Pancreas (tissue), 10 donors: ENCODE data around the gene BCAN. TPM values are rescaled to one million over a fixed set of nuclear protein-coding genes. Genes with fewer than 3 reads are reported as not detected.

Experiments used
- ATAC-seq, 4 donors: fragments of 200-7000 bp; cut with Tn5 transposase; one replicate each; pipeline versions ENCODE4 v1.8.0 to v1.9.1; 2020; ENCODE audit warnings: mild to moderate bottlenecking in 4 of 4, moderate library complexity in 4 of 4
- DNase-seq, 6 donors: peaks; one replicate each; pipeline ENCODE4 v3.0.0-alpha.2; 2020
- FAIRE-seq: peaks from 2 replicates; lab custom pipeline; 2012; peaks lifted over from hg19 to GRCh38; lab: Jason Lieb, UNC
- H3K27ac ChIP-seq, 4 donors: fragments of 200-600 bp; sonication (generic); 1 replicate in 3 of 4; 2 replicates in 1 of 4; pipeline versions ENCODE4 v1.5.0 to v1.8.0; 2020
- H3K27me3 ChIP-seq, 4 donors: fragments of 200-600 bp; one replicate each; pipeline ENCODE4 v1.8.0; 2021
- H3K36me3 ChIP-seq, 3 donors: fragments of 200-600 bp; sonication (generic) in 1 of 3; one replicate each; pipeline versions ENCODE4 v1.5.0 to v1.8.0; 2020 to 2021
- H3K4me1 ChIP-seq, 3 donors: fragments of 200-600 bp; one replicate each; pipeline ENCODE4 v1.8.0; 2021
- H3K4me3 ChIP-seq, 4 donors: fragments of 200-600 bp; sonication (generic) in 2 of 4; one replicate each; pipeline versions ENCODE4 v1.5.0 to v1.8.0; 2020 to 2021
- H3K9me3 ChIP-seq, 4 donors: fragments of 200-600 bp; one replicate each; pipeline ENCODE4 v1.8.0; 2021
- CTCF ChIP-seq, 4 donors: fragments of 200-600 bp; sonication (generic) in 3 of 4; IDR thresholded peaks; one replicate each; pipeline versions ENCODE4 v1.5.0 to v1.8.0; 2021; ENCODE audit warnings: antibody characterized with exemption in 4 of 4
- WGBS, 2 donors: extraction: QIAGEN DNeasy Blood & Tissue Kit; methylation state at CpG; one replicate each; pipeline ENCODE4 v1.1.7; 2013; 5-methylcytosine and 5-hydroxymethylcytosine counted together
- intact Hi-C, 3 donors: fragments of 100-400 bp; cut with DNase I; formaldehyde crosslinking; loops; one replicate each; pipeline versions ENCODE4 v1.11.1 to v1.14.2; 2022
- polyA plus RNA-seq, 2 donors: library from polyadenylated mRNA; stranded (reverse); fragments of 200-250 nt; gene quantifications; one replicate each; pipeline ENCODE4 v1.2.3, GENCODE V29; 2013
- total RNA-seq, 6 donors: library from RNA; stranded (reverse); fragmentation: NEBNext Ultra II Directional in 4 of 6; extraction: Animal tissue kit (Norgen Biotek cat#: 25700) in 4 of 6; gene quantifications; one replicate each; pipeline versions ENCODE4 v1.2.1 to v1.2.4, GENCODE V29; 2021 to 2023
- donor health status: healthy with polysubstance abuse.
- donor health status: DM: no; HTN: no; CAD: no; lungs with moderate emphysema.
- donor health status: DM: no; HTN: no; CAD: no.
- donor health status: control.
- donor health status: control.
- donor health status: Bipolar disorder and iron deficiency.
- donor health status: DM: yes; HTN: yes; CAD: no.
- donor health status: DM: no; HTN: no; CAD: no.
- donor health status: DM: no; HTN: no; CAD: no.
- donor health status: DM: yes; HTN: yes; CAD: no.

The BCAN gene
- total RNA-seq (under 1 TPM in 1 of 6 donors, not detected in 5; 0.12 TPM), polyA plus RNA-seq (not detected)

DNA sequence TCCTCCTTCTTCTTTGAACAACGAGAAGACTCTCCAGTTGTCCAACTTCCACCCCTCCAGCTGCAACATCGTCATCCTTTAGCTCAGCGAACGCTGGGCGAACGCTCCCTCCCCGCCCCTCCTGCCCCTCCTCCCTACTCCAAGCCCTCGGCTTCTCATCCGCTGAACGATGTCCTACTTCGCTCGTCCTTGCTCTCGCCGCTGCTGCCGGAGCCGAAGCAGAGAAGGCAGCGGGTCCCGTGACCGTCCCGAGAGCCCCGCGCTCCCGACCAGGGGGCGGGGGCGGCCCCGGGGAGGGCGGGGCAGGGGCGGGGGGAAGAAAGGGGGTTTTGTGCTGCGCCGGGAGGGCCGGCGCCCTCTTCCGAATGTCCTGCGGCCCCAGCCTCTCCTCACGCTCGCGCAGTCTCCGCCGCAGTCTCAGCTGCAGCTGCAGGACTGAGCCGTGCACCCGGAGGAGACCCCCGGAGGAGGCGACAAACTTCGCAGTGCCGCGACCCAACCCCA, at the start of gene BCAN:
TSS of gene BCAN (plus strand) at position 357 of the 504 bp plus-strand sequence. CDS start 3,938 bp downstream, outside the sequence.
- Histone ChIP-seq H3K36me3 (no peaks in the 10 kb centered on the region), H3K27me3 (peaks cover 0 to 27% (median 3%) of the 10 kb centered on the region in 4 donors), H3K4me3 (peak within 1 kb of the TSS in 3 of 4 donors; percentile 7 to 42 (median 16)), H3K4me1 (peaks cover 5 to 8% (median 5%) of the 10 kb centered on the region in 3 donors), H3K9me3 (no peaks in the 10 kb centered on the region), H3K27ac (no peak within 1 kb of the TSS)
- ATAC-seq, result peak; percentile 39 to 63 (median 52)
- TF ChIP-seq CTCF (IDR thresholded peaks at IDR 0.05), result no peak
- 1% methylated on average over 39 to 46 of the region's 46 CpGs for WGBS, 2 donors
- no peak for DNase-seq
- intact Hi-C loops, result no loop called here
- no peak for FAIRE-seq

DNA sequence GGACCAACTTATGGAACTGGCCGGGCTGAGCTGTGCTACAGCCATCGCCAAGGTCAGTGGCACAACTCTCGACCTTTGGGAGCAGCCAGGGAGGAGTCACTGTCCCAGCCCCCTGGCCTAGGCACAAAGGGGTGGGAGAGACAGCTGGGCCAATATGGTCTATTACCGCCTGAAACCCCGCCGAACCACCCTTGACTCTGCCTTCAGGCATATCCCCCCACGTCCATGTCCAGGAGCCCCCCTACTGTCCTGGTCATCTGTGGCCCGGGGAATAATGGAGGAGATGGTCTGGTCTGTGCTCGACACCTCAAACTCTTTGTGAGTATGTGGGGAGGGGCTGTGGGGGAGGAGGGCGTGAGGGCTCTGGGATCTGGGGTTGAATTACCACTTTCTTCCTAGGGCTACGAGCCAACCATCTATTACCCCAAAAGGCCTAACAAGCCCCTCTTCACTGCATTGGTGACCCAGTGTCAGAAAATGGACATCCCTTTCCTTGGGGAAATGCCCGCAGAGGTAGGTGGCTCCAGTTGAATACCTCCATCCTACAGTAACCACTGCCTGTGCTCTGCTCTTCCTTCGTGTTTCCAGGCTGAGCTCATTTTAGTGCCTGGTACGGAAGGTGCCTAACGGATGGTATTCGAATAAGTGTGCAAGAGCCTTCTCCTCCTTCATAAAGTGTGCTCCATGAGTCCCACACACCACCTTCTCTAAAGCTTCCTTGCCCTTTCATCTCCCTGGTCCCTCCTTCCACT, 49.6 kb upstream of the BCAN start:
- DNase-seq (no peak), FAIRE-seq (no peak), ATAC-seq (peak in 1 of 4 donors; percentile 2)
- Histone ChIP-seq H3K9me3 (no peaks in the 10 kb centered on the region), H3K4me3 (peak overlapping the region; percentile 69 to 92 (median 74)), H3K27me3 (no peaks in the 10 kb centered on the region), H3K27ac (peak overlapping the region; percentile 47 to 76 (median 55)), H3K36me3 (peaks cover 0 to 13% (median 0%) of the 10 kb centered on the region in 3 donors), H3K4me1 (peaks cover 0 to 8% (median 4%) of the 10 kb centered on the region in 3 donors)
- no peak for TF ChIP-seq CTCF (IDR thresholded peaks at IDR 0.05)
- intact Hi-C loops, result no loop called here
- WGBS, 2 donors, result 47 to 51% methylated on average over 16 of the region's 16 CpGs

- FAIRE-seq (no peak), ATAC-seq (no peak), DNase-seq (peak in 1 of 6 donors; percentile 20)
- Histone ChIP-seq H3K9me3 (no peaks in the 10 kb centered on the region), H3K4me3 (peak overlapping the region in 1 of 4 donors; percentile 92), H3K27me3 (no peaks in the 10 kb centered on the region), H3K36me3 (peaks cover 0 to 13% (median 0%) of the 10 kb centered on the region in 3 donors), H3K4me1 (peaks cover 0 to 8% (median 4%) of the 10 kb centered on the region in 3 donors), H3K27ac (no peak overlapping the region)
- 77 to 78% methylated on average over 8 of the region's 8 CpGs for WGBS, 2 donors
- no peak for TF ChIP-seq CTCF (IDR thresholded peaks at IDR 0.05)
- intact Hi-C loops, result no loop called here
Measured at GRCh38 chr1:156592910-156593660, 48.8 kb upstream of the BCAN start.

DNA sequence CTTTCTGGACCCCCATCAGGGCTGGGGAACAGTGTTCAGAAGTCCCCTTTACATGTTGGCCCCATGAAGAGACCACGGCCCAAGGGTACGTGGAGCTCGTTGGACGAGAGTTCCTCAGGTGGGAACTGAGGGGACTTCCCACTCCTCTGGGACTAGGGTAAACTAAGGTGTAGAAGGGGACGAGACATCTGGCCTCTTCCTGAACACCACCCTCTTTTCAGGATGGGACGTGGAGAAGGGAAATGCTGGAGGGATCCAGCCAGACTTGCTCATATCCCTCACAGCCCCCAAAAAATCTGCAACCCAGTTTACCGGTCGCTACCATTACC, 48.3 kb upstream of the BCAN start:
- peak in 1 of 6 donors; percentile 23 for DNase-seq
- H3K36me3 ChIP-seq, result peaks cover 0 to 13% (median 0%) of the 10 kb centered on the region in 3 donors

More for the DNA sequence above, 48.3 kb upstream of the BCAN start:
- 85 to 87% methylated on average over 8 of the region's 8 CpGs for WGBS, 2 donors
- no peak for ATAC-seq
- Histone ChIP-seq H3K27ac (no peak overlapping the region), H3K4me1 (peaks cover 0 to 8% (median 4%) of the 10 kb centered on the region in 3 donors), H3K27me3 (no peaks in the 10 kb centered on the region), H3K4me3 (no peak overlapping the region), H3K9me3 (no peaks in the 10 kb centered on the region)
- no peak for TF ChIP-seq CTCF (IDR thresholded peaks at IDR 0.05)
- no peak for FAIRE-seq
- intact Hi-C loops, result no loop called here
